ENCODE results near the gene HOGA1. TPM values are rescaled to one million over a fixed set of nuclear protein-coding genes. Genes with fewer than 3 reads are reported as not detected.
"Not testable (repeated sequence)": the region's sequence is repeated elsewhere in the genome, so short reads cannot be mapped to it uniquely, and the experiment has no call there.

Gene HOGA1
- total RNA-seq, 3 donors from 2014 or later (not counting 1 experiment from before 2014, with no cell fraction given), result not detected

GRCh38 chr10:97573672-97574071 lies 10.5 kb upstream of the HOGA1 start:
- H3K27ac ChIP-seq (ENCODE audit: low read length), result no peak overlapping the region
- Mint-ChIP-seq H3K36me3 (no peaks in the 10 kb centered on the region), H3K27ac (no peak overlapping the region), H3K4me1 (no peaks in the 10 kb centered on the region), H3K27me3 (ENCODE audit: low read depth in 2 of 2) (no peaks in the 10 kb centered on the region), H3K4me3 (no peak overlapping the region), H3K9me3 (no peaks in the 10 kb centered on the region)
- no peak overlapping the region for H3K4me3 ChIP-seq (ENCODE audit: low read length)
- H3K36me3 ChIP-seq (ENCODE audit: control insufficient read depth, insufficient read depth, low read length), result no peaks in the 10 kb centered on the region
- no peak for TF ChIP-seq CTCF (IDR thresholded peaks at IDR 0.05)
- WGBS (ENCODE audit: insufficient coverage), result 47% methylated on average over 2 of the region's 2 CpGs
- H3K4me1 ChIP-seq (ENCODE audit: control insufficient read depth, insufficient read depth, low read length), result peaks cover 4% of the 10 kb centered on the region
- intact Hi-C loops (cut with micrococcal nuclease), result no loop called here
- no peaks in the 10 kb centered on the region for H3K27me3 ChIP-seq (ENCODE audit: control insufficient read depth, insufficient read depth, low read length)
- no peak for ATAC-seq
- no peaks in the 10 kb centered on the region for H3K9me3 ChIP-seq (ENCODE audit: control insufficient read depth, insufficient read depth, low read length)
- DNase-seq, result no peak

- Histone ChIP-seq H3K27me3 (ENCODE audit: control insufficient read depth, insufficient read depth, low read length) (no peaks in the 10 kb centered on the region), H3K36me3 (ENCODE audit: control insufficient read depth, insufficient read depth, low read length) (no peaks in the 10 kb centered on the region), H3K27ac (ENCODE audit: low read length) (no peak overlapping the region), H3K4me1 (ENCODE audit: control insufficient read depth, insufficient read depth, low read length) (peaks cover 4% of the 10 kb centered on the region), H3K4me3 (ENCODE audit: low read length) (no peak overlapping the region), H3K9me3 (ENCODE audit: control insufficient read depth, insufficient read depth, low read length) (no peaks in the 10 kb centered on the region)
- DNase-seq (no peak), ATAC-seq (no peak)
- no peaks in the 10 kb centered on the region for H3K4me1 Mint-ChIP-seq
- no peaks in the 10 kb centered on the region for H3K27me3 Mint-ChIP-seq (ENCODE audit: low read depth in 2 of 2)
- H3K4me3 Mint-ChIP-seq, result no peak overlapping the region
- no peak for TF ChIP-seq CTCF (IDR thresholded peaks at IDR 0.05)
- WGBS (ENCODE audit: insufficient coverage), result 80% methylated on average over 4 of the region's 4 CpGs
- no peaks in the 10 kb centered on the region for H3K9me3 Mint-ChIP-seq
- intact Hi-C loops (cut with micrococcal nuclease), result no loop called here
- no peak overlapping the region for H3K27ac Mint-ChIP-seq
- H3K36me3 Mint-ChIP-seq, result no peaks in the 10 kb centered on the region
These were observed 9.6 kb upstream of the HOGA1 start for GRCh38 chr10:97574374-97575126.

DNA sequence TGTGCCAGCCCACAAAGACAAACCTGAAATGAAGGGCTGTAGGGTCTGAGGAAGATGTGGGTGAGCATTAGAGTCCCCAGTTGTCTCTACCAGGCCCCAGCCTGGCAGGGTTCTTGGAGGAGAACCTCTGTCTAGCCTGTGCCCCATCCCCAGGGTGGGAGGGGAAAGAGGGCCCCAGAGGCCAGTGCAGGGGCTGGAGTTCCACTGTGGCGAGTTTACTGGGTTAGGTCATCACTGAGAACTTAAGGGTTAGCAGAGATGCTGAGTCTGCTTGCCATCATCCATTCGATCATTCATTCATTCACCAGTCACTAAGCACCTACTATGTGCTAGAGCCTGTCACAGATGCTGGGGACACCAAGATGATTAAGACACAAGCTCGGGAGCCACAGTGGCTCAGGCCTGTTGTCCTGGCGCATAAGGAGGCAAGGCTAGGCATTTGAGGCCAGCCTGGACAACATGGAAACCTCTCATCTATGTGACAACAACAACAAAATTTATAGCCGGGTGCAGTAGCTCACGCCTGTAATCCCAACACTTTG lies 9.0 kb upstream of the HOGA1 start:
- Mint-ChIP-seq H3K27ac (no peak overlapping the region), H3K4me3 (no peak overlapping the region), H3K9me3 (no peaks in the 10 kb centered on the region), H3K27me3 (ENCODE audit: low read depth in 2 of 2) (peaks cover 0 to 5% of the 10 kb centered on the region in 2 donors), H3K36me3 (no peaks in the 10 kb centered on the region), H3K4me1 (no peaks in the 10 kb centered on the region)
- H3K4me3 ChIP-seq (ENCODE audit: low read length), result no peak overlapping the region
- intact Hi-C loops (cut with micrococcal nuclease), result no loop called here
- TF ChIP-seq CTCF (IDR thresholded peaks at IDR 0.05), result no peak
- no peaks in the 10 kb centered on the region for H3K36me3 ChIP-seq (ENCODE audit: control insufficient read depth, insufficient read depth, low read length)
- H3K9me3 ChIP-seq (ENCODE audit: control insufficient read depth, insufficient read depth, low read length), result no peaks in the 10 kb centered on the region
- 87% methylated on average over 6 of the region's 6 CpGs for WGBS (ENCODE audit: insufficient coverage)
- H3K27ac ChIP-seq (ENCODE audit: low read length), result no peak overlapping the region
- no peak for DNase-seq
- no peak for ATAC-seq
- H3K4me1 ChIP-seq (ENCODE audit: control insufficient read depth, insufficient read depth, low read length), result peaks cover 4% of the 10 kb centered on the region
- H3K27me3 ChIP-seq (ENCODE audit: control insufficient read depth, insufficient read depth, low read length), result no peaks in the 10 kb centered on the region

- H3K36me3 Mint-ChIP-seq; DNase-seq; H3K4me3 Mint-ChIP-seq; H3K4me1 Mint-ChIP-seq; H3K27ac ChIP-seq (ENCODE audit: low read length); intact Hi-C loops (cut with micrococcal nuclease); ATAC-seq; H3K9me3 Mint-ChIP-seq; H3K27me3 Mint-ChIP-seq (ENCODE audit: low read depth in 2 of 2); H3K27ac Mint-ChIP-seq; H3K4me3 ChIP-seq (ENCODE audit: low read length); H3K4me1 ChIP-seq (ENCODE audit: control insufficient read depth, insufficient read depth, low read length); H3K9me3 ChIP-seq (ENCODE audit: control insufficient read depth, insufficient read depth, low read length); H3K36me3 ChIP-seq (ENCODE audit: control insufficient read depth, insufficient read depth, low read length); H3K27me3 ChIP-seq (ENCODE audit: control insufficient read depth, insufficient read depth, low read length): not testable (repeated sequence)
- WGBS (ENCODE audit: insufficient coverage), result 37% methylated on average over 5 of the region's 5 CpGs
These were observed 7.7 kb upstream of the HOGA1 start for GRCh38 chr10:97576487-97576886.
